WTC11 (cell line): ENCODE results near the gene MAPKAP1. TPM values are rescaled to one million over a fixed set of nuclear protein-coding genes. Genes with fewer than 3 reads are reported as not detected.

Source experiments
- ATAC-seq: fragments of 200-7000 bp; cut with Tn5 transposase; 2 replicates; pipeline ENCODE4 v1.10.0; 2021; ENCODE audit warnings: mild to moderate bottlenecking, moderate library complexity
- CTCF ChIA-PET: fragments of 300-600 bp; sonication (Branson Sonifier 250); formaldehyde crosslinking; loops from one replicate; lab custom pipeline; 2021; ENCODE audit warnings: antibody characterized with exemption; lab: Charles Lee
- POLR2A ChIA-PET: fragments of 350-600 bp; sonication (Branson Sonifier 250); formaldehyde crosslinking; loops from one replicate; lab custom pipeline; 2021; ENCODE audit warnings: antibody characterized with exemption; lab: Charles Lee
- DNase-seq: peaks from one replicate; pipeline ENCODE4 v3.0.0; 2021; ENCODE audit warnings: low spot score
- H3K27ac Mint-ChIP-seq: 2 replicates; pipeline ENCODE4 v1.8.0; 2021; ENCODE audit warnings: mixed read lengths
- H3K27me3 Mint-ChIP-seq: 2 replicates; pipeline ENCODE4 v1.8.0; 2021; ENCODE audit warnings: low read depth, mild to moderate bottlenecking, moderate library complexity, mixed read lengths
- H3K36me3 Mint-ChIP-seq: 2 replicates; pipeline ENCODE4 v1.8.0; 2021; ENCODE audit warnings: mixed read lengths
- H3K4me1 Mint-ChIP-seq: 2 replicates; pipeline ENCODE4 v1.8.0; 2022; ENCODE audit warnings: mixed read lengths
- H3K4me3 Mint-ChIP-seq: 2 replicates; pipeline ENCODE4 v1.8.0; 2021; ENCODE audit warnings: mild to moderate bottlenecking, moderate library complexity, mixed read lengths
- H3K9me3 Mint-ChIP-seq: 2 replicates; pipeline ENCODE4 v1.8.0; 2021; ENCODE audit warnings: mixed read lengths
- ATF3 ChIP-seq: sonication (generic); formaldehyde crosslinking; conservative IDR thresholded peaks from 2 replicates; pipeline ENCODE4 v1.8.1; 2022; ENCODE audit warnings: mild to moderate bottlenecking, missing genetic modification reagents
- CBFB ChIP-seq: sonication (generic); formaldehyde crosslinking; IDR thresholded peaks from 2 replicates; pipeline ENCODE4 v1.8.1; 2022; ENCODE audit warnings: mild to moderate bottlenecking, low read depth, missing genetic modification reagents
- ETV6 ChIP-seq: sonication (generic); formaldehyde crosslinking; IDR thresholded peaks from 2 replicates; pipeline ENCODE4 v1.8.1; 2022; ENCODE audit warnings: mild to moderate bottlenecking, missing genetic modification reagents
- IRF2 ChIP-seq: sonication (generic); formaldehyde crosslinking; IDR thresholded peaks from 2 replicates; pipeline ENCODE4 v1.8.0; 2022; ENCODE audit warnings: low read depth, missing genetic modification reagents, borderline replicate concordance
- JAZF1 ChIP-seq: fragments of 250-450 bp; sonication (Bioruptor Pico); IDR thresholded peaks from 2 replicates; pipeline ENCODE4 v1.9.0; 2021; ENCODE audit warnings: moderate library complexity, mild to moderate bottlenecking, inconsistent platforms
- KAT7 ChIP-seq: sonication (generic); formaldehyde crosslinking; IDR thresholded peaks from 2 replicates; pipeline ENCODE4 v1.8.1; 2023; ENCODE audit warnings: missing genetic modification reagents, mild to moderate bottlenecking, borderline replicate concordance
- NR3C1 ChIP-seq: sonication (generic); formaldehyde crosslinking; conservative IDR thresholded peaks from 2 replicates; pipeline ENCODE4 v1.8.1; 2023; ENCODE audit warnings: low read depth, mild to moderate bottlenecking, missing genetic modification reagents
- OVOL2 ChIP-seq: fragments of 250-450 bp; sonication (Bioruptor Pico); IDR thresholded peaks from 2 replicates; pipeline ENCODE4 v1.9.0; 2021; ENCODE audit warnings: mild to moderate bottlenecking, borderline replicate concordance
- PRRX2 ChIP-seq: fragments of 250-450 bp; sonication (Bioruptor Pico); IDR thresholded peaks from 2 replicates; pipeline ENCODE4 v1.8.0; 2021; ENCODE audit warnings: mild to moderate bottlenecking
- SOX15 ChIP-seq: fragments of 250-450 bp; sonication (Bioruptor Pico); IDR thresholded peaks from 2 replicates; pipeline ENCODE4 v1.9.0; 2021; ENCODE audit warnings: mild to moderate bottlenecking
- ZBTB43 ChIP-seq: sonication (generic); formaldehyde crosslinking; IDR thresholded peaks from 2 replicates; pipeline ENCODE4 v1.8.1; 2023; ENCODE audit warnings: mild to moderate bottlenecking, missing genetic modification reagents
- ZNF138 ChIP-seq: sonication (generic); formaldehyde crosslinking; conservative IDR thresholded peaks from 2 replicates; pipeline ENCODE4 v1.8.1; 2022; ENCODE audit warnings: mild to moderate bottlenecking, moderate library complexity, missing genetic modification reagents
- ZNF232 ChIP-seq: sonication (generic); formaldehyde crosslinking; IDR thresholded peaks from 2 replicates; pipeline ENCODE4 v1.8.0; 2022; ENCODE audit warnings: mild to moderate bottlenecking, missing genetic modification reagents
- ZNF512 ChIP-seq: sonication (generic); formaldehyde crosslinking; IDR thresholded peaks from 2 replicates; pipeline ENCODE4 v1.8.1; 2022; ENCODE audit warnings: missing genetic modification reagents, borderline replicate concordance
- total RNA-seq: library from RNA; stranded (reverse); gene quantifications from 3 replicates; pipeline ENCODE4 v1.2.3, GENCODE V29; 2021
- TF ChIP-seq, protein P1 (sequence below): sonication (generic); formaldehyde crosslinking; IDR thresholded peaks from 2 replicates; pipeline ENCODE4 v1.8.0; 2022; ENCODE audit warnings: mild to moderate bottlenecking, missing genetic modification reagents
- TF ChIP-seq, protein P2 (sequence below): sonication (generic); formaldehyde crosslinking; conservative IDR thresholded peaks from 2 replicates; pipeline ENCODE4 v1.8.1; 2023; ENCODE audit warnings: mild to moderate bottlenecking, low read depth, missing genetic modification reagents, moderate library complexity
- TF ChIP-seq, protein P3 (sequence below): sonication (generic); formaldehyde crosslinking; IDR thresholded peaks from 2 replicates; pipeline ENCODE4 v1.8.0; 2022; ENCODE audit warnings: missing genetic modification reagents
- TF ChIP-seq, protein P4 (sequence below): sonication (generic); formaldehyde crosslinking; IDR thresholded peaks from 2 replicates; pipeline ENCODE4 v1.8.1; 2023; ENCODE audit warnings: mild to moderate bottlenecking, missing genetic modification reagents

Gene MAPKAP1
- total RNA-seq, 1 experiment from 2014 or later, result 111 TPM

DNA sequence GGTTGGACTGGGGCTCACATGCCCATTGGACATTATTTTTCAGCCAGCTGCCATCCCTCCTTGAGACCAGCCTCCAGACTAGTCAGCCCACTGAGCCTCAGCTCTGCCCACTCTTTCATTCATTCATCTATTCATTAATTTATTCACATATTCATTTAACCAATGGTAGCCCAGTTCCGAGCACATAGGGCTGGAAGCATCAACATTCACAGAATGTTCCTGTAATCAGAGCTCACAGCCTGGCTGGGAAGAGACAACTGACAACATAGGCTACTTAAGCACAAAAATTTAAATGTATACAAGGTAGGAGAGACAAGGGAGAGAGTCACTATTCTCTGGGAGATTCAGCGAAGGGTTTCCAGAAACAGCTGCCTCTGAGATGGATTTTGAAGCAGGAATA, 23.2 kb upstream of the MAPKAP1 start:
- Mint-ChIP-seq H3K27ac (no peak overlapping the region), H3K27me3 (no peaks in the 10 kb centered on the region; the same call in 1 of the 2 replicates), H3K4me1 (peaks cover 18% of the 10 kb centered on the region), H3K36me3 (no peaks in the 10 kb centered on the region)
- ATAC-seq (no peak), DNase-seq (no peak)
- ChIA-PET CTCF (no interaction called here), POLR2A (no interaction called here)
- TF ChIP-seq KAT7 (CRISPR knock-in tag) (no peak), SOX15 (CRISPR knock-in tag) (no peak), ZNF512 (CRISPR knock-in tag) (no peak), ETV6 (CRISPR knock-in tag) (no peak), NR3C1 (CRISPR knock-in tag) (no peak), OVOL2 (CRISPR knock-in tag) (no peak), ZBTB43 (CRISPR knock-in tag) (no peak), CBFB (CRISPR knock-in tag) (no peak)
- TF ChIP-seq, protein P1, sequence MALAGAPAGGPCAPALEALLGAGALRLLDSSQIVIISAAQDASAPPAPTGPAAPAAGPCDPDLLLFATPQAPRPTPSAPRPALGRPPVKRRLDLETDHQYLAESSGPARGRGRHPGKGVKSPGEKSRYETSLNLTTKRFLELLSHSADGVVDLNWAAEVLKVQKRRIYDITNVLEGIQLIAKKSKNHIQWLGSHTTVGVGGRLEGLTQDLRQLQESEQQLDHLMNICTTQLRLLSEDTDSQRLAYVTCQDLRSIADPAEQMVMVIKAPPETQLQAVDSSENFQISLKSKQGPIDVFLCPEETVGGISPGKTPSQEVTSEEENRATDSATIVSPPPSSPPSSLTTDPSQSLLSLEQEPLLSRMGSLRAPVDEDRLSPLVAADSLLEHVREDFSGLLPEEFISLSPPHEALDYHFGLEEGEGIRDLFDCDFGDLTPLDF (CRISPR knock-in tag), result no peak
- TF ChIP-seq, all 79 proteins: peak for 0
- Mint-ChIP-seq H3K4me3 (no peak overlapping the region), H3K9me3 (peaks cover 5% of the 10 kb centered on the region; the same call in 1 of the 2 replicates)

DNA sequence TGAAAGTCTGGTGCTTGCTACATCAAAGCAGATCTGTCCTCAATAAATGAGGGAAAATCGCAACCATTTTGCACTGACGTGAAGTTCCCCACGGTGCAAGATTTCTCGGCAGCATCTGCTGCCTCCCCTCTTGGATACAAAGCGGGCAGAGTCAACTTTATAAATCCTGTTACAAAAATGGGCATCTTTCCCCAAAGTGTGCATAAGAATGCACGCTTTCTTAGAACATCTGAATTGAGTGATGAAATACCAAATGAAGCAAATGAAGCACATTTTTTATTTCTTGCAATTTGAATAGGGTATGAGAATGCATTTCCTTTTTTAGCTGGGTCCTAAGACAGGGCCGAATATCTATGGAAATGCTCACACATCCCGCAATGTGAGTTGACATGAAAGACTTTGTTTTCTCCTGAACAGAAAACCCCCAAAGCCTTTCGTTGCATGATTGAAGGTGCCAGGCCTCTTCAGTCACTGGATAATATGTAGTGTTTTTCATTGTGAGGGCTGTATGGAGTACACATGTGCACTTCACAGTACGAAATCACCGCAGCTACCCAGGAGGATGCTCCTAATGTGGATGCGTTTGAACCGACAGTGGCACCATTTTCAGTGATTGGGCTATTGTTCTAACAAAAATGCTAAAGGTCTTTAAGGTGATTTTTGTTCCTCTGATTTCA, 19.6 kb upstream of the MAPKAP1 start:
- ChIA-PET CTCF (no interaction called here), POLR2A (no interaction called here)
- Mint-ChIP-seq H3K4me1 (0 out of 2 replicates have a peak, but pooled peaks cover 6% of the 10 kb centered on the region), H3K27ac (no peak overlapping the region), H3K9me3 (no peaks in the 10 kb centered on the region), H3K27me3 (no peaks in the 10 kb centered on the region; the same call in 1 of the 2 replicates), H3K4me3 (no peak overlapping the region), H3K36me3 (no peaks in the 10 kb centered on the region)
- no peak for DNase-seq
- no peak for ATAC-seq
- TF ChIP-seq ZNF138 (CRISPR knock-in tag), result no peak
- no peak for TF ChIP-seq IRF2 (CRISPR knock-in tag)
- TF ChIP-seq, protein P2, sequence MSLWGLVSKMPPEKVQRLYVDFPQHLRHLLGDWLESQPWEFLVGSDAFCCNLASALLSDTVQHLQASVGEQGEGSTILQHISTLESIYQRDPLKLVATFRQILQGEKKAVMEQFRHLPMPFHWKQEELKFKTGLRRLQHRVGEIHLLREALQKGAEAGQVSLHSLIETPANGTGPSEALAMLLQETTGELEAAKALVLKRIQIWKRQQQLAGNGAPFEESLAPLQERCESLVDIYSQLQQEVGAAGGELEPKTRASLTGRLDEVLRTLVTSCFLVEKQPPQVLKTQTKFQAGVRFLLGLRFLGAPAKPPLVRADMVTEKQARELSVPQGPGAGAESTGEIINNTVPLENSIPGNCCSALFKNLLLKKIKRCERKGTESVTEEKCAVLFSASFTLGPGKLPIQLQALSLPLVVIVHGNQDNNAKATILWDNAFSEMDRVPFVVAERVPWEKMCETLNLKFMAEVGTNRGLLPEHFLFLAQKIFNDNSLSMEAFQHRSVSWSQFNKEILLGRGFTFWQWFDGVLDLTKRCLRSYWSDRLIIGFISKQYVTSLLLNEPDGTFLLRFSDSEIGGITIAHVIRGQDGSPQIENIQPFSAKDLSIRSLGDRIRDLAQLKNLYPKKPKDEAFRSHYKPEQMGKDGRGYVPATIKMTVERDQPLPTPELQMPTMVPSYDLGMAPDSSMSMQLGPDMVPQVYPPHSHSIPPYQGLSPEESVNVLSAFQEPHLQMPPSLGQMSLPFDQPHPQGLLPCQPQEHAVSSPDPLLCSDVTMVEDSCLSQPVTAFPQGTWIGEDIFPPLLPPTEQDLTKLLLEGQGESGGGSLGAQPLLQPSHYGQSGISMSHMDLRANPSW (CRISPR knock-in tag), result no peak
- no peak for TF ChIP-seq ATF3 (CRISPR knock-in tag)
- no peak for TF ChIP-seq ZNF232 (CRISPR knock-in tag)
- TF ChIP-seq PRRX2 (CRISPR knock-in tag), result no peak
- no peak for TF ChIP-seq JAZF1 (CRISPR knock-in tag)
- TF ChIP-seq, protein P3, sequence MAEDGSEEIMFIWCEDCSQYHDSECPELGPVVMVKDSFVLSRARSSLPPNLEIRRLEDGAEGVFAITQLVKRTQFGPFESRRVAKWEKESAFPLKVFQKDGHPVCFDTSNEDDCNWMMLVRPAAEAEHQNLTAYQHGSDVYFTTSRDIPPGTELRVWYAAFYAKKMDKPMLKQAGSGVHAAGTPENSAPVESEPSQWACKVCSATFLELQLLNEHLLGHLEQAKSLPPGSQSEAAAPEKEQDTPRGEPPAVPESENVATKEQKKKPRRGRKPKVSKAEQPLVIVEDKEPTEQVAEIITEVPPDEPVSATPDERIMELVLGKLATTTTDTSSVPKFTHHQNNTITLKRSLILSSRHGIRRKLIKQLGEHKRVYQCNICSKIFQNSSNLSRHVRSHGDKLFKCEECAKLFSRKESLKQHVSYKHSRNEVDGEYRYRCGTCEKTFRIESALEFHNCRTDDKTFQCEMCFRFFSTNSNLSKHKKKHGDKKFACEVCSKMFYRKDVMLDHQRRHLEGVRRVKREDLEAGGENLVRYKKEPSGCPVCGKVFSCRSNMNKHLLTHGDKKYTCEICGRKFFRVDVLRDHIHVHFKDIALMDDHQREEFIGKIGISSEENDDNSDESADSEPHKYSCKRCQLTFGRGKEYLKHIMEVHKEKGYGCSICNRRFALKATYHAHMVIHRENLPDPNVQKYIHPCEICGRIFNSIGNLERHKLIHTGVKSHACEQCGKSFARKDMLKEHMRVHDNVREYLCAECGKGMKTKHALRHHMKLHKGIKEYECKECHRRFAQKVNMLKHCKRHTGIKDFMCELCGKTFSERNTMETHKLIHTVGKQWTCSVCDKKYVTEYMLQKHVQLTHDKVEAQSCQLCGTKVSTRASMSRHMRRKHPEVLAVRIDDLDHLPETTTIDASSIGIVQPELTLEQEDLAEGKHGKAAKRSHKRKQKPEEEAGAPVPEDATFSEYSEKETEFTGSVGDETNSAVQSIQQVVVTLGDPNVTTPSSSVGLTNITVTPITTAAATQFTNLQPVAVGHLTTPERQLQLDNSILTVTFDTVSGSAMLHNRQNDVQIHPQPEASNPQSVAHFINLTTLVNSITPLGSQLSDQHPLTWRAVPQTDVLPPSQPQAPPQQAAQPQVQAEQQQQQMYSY, result no peak
- TF ChIP-seq, protein P4, sequence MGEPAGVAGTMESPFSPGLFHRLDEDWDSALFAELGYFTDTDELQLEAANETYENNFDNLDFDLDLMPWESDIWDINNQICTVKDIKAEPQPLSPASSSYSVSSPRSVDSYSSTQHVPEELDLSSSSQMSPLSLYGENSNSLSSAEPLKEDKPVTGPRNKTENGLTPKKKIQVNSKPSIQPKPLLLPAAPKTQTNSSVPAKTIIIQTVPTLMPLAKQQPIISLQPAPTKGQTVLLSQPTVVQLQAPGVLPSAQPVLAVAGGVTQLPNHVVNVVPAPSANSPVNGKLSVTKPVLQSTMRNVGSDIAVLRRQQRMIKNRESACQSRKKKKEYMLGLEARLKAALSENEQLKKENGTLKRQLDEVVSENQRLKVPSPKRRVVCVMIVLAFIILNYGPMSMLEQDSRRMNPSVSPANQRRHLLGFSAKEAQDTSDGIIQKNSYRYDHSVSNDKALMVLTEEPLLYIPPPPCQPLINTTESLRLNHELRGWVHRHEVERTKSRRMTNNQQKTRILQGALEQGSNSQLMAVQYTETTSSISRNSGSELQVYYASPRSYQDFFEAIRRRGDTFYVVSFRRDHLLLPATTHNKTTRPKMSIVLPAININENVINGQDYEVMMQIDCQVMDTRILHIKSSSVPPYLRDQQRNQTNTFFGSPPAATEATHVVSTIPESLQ (CRISPR knock-in tag), result no peak
- no peak for TF ChIP-seq ZBTB43 (CRISPR knock-in tag)
